Fibroblast of pulmonary artery (primary cell): ENCODE results near the gene FUNDC2.

Experiments
- DNase-seq: peaks from one replicate; pipeline ENCODE4 v3.0.0-alpha.2; 2010; ENCODE audit warnings: low read depth
- H3K4me3 ChIP-seq: replicated peaks from 2 replicates; pipeline ENCODE4 v1.5.1; 2011; ENCODE audit warnings: low read depth, mild to moderate bottlenecking, control low read depth, low read length, moderate library complexity
- CTCF ChIP-seq: IDR thresholded peaks from 2 replicates; pipeline ENCODE4 v1.5.1; 2011; ENCODE audit warnings: mild to moderate bottlenecking, control low read depth, low read length, inconsistent platforms; ENCODE audit errors: missing control alignments

The FUNDC2 gene

GRCh38 chrX:155046811-155047528 is 20.3 kb downstream of the FUNDC2 start:
- no peak overlapping the region for H3K4me3 ChIP-seq
- TF ChIP-seq CTCF, result no peak
- DNase-seq, result no peak

- no peak overlapping the region for H3K4me3 ChIP-seq
- DNase-seq, result peak; percentile 70
- TF ChIP-seq CTCF, result peak; percentile 63
Observed at GRCh38 chrX:155048977-155049619, 22.5 kb downstream of the FUNDC2 start.

- DNase-seq, result no peak
- no peak for TF ChIP-seq CTCF
- no peak overlapping the region for H3K4me3 ChIP-seq
Observed at GRCh38 chrX:155052738-155053498, 26.3 kb downstream of the FUNDC2 start.

GRCh38 chrX:155053656-155054055 is 27.0 kb downstream of the FUNDC2 start:
- no peak overlapping the region for H3K4me3 ChIP-seq
- no peak for TF ChIP-seq CTCF
- DNase-seq, result no peak

- no peak overlapping the region for H3K4me3 ChIP-seq
- DNase-seq, result no peak
- no peak for TF ChIP-seq CTCF
Observed at GRCh38 chrX:155054255-155054654, 27.6 kb downstream of the FUNDC2 start.

GRCh38 chrX:155055494-155055893 is 28.9 kb downstream of the FUNDC2 start:
- H3K4me3 ChIP-seq, result no peak overlapping the region
- TF ChIP-seq CTCF, result no peak
- no peak for DNase-seq
